Measurements from ENCODE around the gene NEUROD4.

NEUROD4 gene

DNA sequence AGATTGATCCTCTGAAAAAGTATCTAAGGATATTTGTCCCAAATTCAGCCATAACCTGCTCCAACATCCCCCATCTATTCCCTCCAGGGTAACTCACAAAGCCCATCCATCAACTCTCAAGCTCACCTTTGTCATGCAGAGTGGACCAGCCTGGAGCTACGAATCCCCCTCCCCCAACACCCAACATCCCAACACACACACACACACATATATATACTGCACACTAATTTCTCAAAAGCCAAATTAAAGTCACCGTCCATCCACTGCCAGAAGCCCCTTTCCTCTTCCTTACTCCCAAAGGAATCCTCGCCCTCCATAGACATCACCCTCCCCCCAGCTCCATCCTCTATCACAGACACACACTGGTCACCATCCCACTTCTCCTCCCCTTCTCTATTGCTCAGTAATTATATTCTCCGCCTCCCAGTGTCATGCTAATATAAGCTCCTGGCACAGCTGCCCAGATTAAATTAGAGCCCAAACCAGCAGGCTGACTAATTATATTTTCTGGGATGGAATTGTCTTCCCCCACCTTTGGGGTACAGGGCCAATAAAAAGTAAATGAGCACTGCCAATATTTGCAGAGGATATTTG lies 21.7 kb upstream of the NEUROD4 start:
- DNase-seq (ENCODE audit: low read depth in 2 of 2): no peak

DNA sequence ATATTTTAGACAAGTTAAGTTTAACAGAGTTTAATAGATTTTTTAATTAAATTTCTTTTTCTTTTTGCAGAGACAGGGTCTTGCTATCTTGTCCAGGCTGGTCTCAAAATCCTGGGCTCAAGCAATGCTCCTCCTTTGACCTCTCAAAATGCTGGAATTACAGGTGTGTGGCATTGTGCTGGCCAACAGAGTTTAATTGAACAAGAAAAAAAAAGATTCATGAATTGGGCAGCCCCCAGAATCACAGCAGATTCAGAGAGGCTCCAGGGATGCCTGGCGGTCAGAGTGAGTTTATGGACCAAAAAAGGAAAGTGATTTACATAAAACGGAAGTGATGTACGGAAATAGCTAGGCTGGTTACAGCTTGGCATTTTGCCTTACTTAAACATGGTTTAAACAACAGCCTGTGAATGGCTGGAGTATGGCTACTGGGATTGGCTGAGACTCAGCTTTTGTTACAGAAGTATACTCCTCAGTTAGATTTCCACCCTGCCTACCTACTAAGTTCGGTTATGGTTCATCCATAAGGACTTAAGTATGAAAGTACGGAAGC lies 20.7 kb upstream of the NEUROD4 start:
- DNase-seq (ENCODE audit: low read depth in 2 of 2): no peak

DNA sequence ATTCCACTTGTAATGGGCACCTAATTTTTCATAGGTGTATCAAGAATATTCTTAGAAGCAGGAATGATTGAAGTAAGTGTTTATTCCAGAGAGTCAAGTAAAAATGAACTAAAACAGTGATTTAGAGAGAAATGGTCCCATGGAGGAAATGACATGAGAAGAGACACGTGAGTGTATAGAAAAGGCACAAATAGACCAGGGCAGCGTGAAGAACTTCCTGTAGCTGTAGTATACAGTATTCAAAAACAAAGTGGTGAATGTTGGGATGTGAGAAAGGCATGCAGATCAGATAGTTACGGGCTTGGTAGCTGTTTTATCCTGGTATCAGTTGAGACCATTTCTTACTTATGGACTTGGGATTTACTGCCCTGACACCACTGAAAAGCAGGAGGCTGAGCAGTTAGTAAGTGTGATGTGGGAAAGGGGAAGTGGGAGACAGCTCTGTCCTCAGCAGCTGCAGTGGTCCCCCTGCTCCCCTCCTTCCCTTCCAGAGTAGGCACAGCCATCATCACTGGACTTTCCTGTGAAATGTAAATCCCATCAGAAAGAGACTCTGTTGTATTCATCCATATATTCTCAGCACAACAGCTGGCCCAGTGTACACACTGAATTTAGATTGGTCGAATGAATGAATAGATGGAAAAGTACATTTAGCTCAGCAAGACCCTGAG lies 18.4 kb upstream of the NEUROD4 start:
- DNase-seq (ENCODE audit: low read depth in 2 of 2): no peak

DNA sequence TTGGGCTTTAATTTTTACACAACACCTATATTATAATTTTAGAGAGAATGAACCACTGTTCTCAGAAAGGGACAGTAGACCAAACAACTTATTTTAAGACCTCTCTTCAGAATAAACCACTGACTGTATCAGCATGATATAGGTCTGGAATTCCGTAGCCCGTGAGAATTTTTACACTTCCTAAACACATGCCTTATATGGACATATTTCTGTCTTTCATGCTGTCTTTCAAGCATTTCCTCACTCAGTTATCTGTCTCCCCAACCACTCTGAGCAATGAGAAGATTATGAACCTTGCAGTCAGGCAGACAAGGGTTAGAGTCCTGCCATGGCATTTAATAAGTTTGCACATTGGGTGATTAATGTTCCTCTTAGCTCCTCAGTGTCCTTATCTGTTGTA lies 17.4 kb upstream of the NEUROD4 start:
- DNase-seq (ENCODE audit: low read depth in 2 of 2): no peak

DNA sequence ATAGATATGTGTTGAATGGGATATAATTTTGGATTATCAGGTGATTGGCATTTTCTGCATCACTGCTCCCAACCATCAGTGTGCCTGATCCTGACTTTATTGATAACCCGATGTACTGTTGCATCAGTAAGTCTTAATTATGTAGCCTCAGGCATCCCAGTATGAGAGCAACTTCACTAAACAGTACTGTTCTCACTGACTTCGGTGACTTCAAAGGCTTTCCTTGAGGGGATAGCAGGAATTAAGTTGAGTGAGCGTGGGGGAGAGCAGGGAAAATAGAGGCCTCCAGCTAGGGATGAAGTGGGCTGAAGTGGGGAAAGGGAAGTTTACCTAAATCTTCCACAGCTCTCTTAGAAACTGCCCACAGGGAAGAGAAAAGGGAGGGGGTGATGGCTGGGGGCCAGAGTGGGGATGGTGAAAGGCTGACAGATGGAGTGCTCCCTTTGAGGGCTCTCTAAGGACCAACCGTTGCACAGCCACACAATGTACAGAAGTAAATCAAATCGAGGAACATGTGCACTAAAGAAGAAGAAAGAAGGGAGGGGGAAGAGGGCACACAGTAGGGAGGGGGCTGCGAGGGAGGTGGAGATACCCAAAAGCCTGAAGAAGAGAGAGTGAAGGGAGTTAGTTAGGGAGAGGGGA lies 10.7 kb upstream of the NEUROD4 start:
- no peak for DNase-seq (ENCODE audit: low read depth in 2 of 2)

DNA sequence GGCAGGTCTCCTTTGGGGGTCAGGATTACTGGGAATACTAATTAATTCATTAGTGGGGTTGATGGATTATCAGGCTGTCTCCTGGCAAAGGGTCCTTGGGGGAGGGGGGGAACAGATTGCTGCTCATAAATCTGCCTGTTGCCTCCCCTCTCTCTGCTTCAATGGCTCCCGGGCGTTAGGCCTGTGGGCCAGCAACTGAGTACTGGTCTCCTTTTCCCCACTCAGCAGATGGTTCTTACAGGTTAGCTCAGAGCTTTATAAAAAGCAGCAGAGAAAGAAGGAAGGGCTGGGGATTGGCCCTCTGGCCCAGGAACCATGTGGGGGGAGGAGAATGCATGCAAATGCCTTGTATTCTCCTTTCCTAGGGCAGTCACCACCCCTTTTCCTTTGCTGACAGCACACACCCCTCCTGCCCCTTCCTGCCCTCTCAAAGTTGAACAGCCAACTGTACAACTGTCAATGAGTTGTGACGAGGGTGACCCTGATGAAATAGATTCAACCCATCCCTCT lies 2.3 kb upstream of the NEUROD4 start:
- no peak for DNase-seq (ENCODE audit: low read depth in 2 of 2)

DNA sequence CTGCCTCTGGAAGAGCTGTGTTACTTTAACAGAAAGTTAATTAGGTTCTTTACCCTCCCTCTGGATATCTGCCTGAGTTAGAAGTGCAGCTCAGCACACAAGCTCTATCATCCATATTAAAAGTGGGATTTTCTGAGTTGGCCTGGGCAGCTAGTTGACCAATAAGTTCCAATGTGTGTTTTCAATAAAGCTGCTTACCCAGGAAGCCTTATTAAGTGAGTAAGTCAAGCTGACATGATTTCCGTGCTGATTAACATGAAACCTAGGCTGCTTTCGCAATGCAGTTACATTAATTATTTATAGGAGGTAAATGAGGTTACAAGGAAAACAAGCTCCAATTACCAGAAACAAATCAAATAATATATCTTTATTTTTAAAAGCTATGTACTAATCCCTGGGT lies 4.8 kb downstream of the NEUROD4 start:
- DNase-seq (ENCODE audit: low read depth in 2 of 2): no peak

DNA sequence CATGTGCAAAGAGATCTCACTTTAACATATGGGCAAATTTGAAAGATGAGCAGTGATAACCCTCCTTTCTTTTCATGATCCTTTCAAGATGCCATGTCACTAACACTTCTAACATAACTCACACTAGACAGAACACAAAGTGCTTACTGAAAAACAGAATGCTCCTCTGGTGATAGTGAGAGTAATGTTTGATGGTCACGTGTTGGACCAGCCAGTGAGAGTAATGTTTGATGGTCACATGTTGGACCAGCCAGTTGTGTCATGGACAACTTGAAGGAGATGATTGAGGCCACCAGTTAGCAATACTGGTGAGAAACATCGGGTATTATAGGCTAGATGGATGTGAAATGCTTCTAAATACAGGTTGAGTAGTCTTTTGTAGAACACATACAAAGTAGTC lies 5.7 kb downstream of the NEUROD4 start:
- DNase-seq (ENCODE audit: low read depth in 2 of 2): no peak

DNA sequence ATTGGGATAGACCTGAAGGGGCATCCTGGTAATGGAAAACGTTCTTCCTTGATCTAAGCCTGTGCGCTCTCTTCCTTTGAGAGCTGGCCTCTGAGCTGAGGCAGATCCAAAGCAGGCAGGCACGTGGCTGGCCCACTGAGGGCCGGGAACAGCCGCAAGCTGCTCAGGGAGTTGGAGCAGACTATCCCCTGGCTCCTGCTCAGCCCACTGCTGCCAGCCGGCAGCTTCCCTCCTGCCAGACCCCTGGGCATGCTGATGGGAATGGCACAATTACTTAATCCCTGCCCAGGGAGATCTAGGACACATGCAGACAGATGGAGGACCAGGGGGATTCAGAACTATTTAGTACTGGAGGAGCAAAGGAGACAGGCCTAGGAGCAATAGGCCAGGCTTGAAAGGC lies 14.4 kb downstream of the NEUROD4 start:
- DNase-seq (ENCODE audit: low read depth in 2 of 2): no peak

DNA sequence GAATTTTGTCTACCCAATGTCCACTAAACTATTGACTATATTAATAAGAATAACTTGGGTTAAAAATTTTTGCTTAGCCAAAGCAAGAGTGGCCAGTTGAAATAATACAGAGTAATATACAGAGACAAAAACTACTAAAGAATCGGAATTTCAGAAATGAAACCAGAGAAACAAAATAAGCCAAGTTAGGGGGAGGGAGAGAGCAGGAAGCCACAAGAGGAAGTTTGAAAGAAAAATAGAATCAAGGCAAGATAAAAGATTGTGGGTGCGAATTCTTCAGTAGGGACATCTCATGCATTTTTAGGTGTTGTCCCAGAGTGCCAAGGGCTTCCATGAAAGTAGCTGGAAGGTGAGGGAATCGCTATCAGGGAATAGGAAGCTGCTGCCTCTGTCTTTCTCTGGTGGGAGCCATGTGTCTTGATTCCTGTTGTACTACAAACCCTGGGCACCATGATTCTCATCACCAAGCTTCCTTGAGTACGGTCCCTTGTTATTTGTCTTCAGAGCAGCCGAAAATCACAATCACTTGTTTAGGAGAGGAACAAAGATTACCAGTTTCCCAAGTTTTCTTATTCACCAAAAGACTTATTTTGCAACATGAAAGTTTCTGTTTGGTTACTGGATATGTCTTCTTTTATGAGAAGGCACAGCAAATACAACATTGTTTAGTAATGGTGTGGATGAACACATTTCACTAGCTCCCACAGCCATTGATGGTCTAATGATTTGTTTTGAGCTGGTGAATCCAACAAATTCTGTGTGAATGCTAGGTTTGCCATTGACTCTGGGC lies 16.7 kb downstream of the NEUROD4 start:
- DNase-seq (ENCODE audit: low read depth in 2 of 2): no peak

DNA sequence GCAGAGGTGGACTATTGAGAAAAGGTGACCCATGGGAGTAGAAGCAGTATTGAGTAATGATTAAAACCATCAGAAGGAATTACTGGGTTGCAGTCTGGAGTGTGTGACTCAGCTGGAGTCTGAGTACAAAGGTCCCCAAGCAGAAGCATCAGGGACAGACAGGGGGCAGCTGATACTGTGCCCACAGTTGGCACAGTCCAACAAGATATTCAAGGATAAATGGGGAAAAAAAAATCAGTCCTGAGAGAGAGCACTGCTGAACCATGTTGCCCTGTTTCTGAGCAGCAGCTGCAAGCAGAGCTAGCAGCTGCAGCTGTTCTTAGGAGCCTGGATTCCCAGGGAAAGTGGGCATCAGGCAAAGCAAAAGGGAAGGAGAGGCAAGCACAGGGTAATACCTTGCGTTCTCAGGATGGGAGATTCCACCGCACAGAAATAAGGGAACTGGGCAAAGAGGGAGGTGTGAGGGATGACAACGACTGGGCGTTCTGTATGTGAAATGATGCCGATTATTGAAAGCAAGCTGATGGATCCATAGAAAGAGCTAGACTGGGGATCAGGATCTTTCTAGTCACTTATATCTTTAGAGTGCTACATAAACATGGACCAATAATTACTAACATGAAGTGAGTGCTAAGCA lies 17.7 kb downstream of the NEUROD4 start:
- DNase-seq (ENCODE audit: low read depth in 2 of 2): no peak

DNA sequence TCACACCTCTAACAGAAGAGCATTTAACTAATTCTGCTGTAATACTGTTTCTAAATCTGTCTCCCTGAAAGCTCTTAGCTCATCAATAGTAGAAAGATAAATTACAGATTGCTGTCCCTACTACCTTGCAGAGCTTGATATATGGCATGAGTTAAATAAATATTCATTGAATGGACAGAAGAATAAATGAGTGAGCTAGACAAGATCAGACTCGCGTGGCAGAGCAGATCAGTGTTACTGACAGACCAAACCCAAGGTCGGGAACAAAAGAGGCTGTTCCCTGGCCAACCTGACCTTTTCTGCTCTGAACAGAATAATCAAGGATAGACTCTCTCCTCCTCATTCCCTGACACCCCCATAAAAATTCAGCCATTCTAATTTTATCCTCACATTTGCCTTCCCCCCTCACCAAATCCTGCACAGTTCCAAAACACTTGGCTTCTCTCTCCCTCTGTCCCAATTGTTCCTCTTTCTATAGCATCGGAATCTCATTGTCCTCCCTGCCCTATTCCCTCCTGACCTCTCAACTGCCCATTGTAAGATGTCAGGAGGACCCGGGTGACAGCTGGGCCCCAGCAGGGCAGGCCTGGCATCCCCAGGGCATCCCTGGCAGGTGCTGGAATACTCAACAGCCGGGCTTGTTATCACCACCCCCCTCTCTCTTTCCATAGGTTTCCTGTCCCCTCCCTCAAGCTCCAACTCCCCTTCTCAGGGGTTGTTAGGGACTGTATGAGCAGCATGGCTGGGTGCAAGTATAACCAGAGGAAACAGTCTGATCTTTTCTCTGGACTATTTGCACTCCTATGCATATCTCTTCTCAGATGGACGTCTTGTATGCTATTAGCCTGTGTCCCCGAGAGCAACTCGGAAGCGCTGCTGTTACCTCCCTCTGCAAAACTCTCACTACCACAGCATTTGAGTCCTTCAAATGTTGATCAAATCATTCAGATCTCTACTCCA lies 19.9 kb downstream of the NEUROD4 start:
- no peak for DNase-seq (ENCODE audit: low read depth in 2 of 2)

DNA sequence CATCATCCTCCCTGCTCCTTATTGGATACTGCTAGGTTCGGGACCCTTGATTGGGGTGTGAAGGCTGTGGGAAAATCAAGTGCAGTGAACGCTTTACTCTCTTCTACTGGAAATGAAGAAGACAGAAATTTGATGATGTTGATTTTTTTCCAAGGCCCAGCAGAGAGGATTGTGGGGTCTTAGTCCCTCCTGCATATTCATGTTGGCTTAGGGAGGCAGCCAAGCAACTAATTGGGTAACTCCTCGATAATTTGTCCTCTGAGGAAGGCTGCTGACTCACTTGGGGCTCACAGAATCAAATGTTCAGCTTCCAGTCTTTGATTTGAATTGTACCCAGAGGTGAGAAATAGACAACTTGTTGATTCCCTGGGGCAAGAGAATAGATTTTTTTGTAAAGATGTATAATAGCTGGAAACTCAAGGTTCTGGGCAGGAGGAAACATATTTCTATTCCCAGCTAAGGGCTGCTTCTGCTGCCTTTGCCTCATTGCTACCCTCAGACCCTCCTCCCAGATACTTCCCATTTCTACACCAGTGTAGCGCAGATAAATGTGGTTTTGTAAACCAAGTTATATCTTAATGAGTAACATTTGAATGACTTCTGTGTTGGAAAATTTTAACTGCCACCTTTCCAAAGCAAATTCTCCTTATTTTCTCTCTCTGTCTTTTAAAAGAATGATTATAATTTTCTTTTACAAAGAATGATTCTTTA lies 21.7 kb downstream of the NEUROD4 start:
- DNase-seq (ENCODE audit: low read depth in 2 of 2): no peak

DNA sequence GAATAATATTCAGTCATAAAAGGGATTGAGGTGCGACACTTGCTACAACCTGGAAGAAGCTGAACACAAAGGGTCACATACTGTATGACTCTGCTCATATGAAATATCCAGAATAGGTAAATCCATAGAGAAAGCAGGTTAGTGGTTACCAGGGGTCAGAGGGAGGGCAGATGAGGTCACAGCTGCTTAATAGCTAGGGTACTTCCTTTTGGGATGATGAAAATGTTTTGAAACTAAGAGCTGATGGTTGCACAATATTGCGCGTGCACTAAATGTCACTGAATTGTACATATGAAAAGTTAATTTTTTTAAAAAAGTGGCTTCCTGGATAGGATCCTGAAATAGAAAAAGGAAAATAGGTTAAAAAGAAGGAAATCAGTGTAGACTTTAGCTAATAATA lies 23.8 kb downstream of the NEUROD4 start:
- DNase-seq (ENCODE audit: low read depth in 2 of 2): no peak

DNA sequence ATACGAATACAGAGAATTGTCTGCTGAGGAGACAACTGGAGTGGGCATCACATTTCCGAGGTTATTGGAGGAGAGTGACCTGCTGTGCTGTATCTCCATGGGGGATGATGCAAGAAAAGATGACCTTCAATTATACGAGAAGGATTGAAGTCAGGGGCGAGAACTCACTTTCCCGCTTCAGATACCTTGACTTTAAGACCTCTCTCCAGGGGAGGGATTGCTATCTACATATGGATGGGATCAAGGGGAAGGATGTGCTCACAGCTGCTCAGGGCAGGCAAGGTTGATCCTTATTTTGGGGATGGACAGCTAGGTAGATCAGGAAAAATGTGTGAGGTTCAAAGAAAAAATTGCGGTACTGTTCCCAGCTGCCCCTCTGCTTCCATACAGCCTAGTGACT lies 24.4 kb downstream of the NEUROD4 start:
- no peak for DNase-seq (ENCODE audit: low read depth in 2 of 2)

DNA sequence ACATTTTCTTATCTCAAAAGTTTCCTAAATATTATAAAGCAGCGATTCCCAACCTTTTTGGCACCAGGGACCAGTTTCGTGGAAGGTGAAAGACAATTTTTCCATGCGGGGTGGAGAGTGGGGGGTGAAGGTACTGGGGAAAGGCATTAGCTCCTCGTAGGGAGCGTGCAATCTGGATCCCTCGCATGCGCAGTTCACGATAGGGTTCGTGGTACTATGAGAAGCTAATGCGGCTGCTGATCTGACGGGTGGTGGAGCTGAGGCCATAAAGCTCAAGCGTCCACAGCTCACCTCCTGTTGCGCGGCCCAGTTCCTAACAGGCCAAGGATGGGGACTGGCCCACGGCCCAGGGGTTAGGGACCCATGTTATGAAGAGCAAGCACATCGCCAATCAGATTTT lies 29.9 kb downstream of the NEUROD4 start:
- no peak for DNase-seq (ENCODE audit: low read depth in 2 of 2)

DNA sequence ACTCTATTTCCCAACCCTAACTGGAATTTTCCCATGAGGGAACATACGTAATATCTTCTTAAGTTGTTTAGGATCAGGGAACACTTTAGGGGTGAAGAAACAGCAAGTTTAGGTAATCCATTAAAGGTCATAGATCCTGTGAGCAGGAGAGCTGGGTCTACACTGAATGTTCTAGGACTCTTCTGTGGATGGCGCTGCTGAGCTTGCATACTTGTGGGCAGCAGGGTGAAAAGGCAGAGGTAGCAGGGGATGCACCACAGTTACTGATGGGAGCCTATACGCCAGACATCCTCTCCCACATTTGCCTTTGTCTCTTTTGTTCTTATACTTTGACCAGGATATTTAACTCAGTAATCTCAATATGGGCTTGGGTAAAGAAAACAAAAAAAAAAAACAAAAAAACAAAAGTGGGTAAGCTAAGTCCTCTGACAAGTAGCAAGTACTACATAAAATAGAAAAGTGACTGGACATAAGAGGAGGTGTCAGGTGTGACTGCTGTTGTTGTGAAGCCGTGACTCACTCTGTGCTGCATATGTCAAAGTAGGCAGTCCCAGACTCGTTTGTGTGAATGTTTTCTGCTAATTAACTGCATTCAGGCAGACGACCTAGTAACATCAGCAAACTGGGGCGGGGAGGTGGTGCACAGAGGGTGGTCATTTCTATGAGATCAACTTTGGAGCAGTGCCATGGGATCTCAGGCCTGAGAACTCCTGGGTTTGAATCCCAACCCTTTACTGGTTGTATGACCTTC lies 31.6 kb downstream of the NEUROD4 start:
- DNase-seq (ENCODE audit: low read depth in 2 of 2): no peak

DNA sequence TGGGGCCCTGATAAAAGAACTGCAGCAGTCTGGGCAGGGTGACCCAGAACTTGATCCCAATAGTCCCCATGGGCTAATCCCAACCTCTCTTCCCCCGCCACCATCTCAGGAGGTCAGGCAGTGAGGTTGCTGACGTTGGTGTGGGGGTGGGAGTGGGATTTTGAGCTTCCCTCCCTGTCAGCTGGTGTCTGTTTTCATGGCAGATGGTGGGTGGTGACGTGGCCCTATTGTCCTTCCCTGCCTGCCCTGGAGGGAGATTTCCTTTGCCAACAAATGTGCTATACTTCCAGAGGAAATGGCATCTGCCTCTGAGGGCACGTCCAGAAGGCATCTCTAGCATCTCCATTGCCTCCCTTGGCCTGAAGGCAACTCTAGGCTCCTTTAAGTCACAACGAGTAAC lies 37.7 kb downstream of the NEUROD4 start:
- DNase-seq (ENCODE audit: low read depth in 2 of 2): no peak

DNA sequence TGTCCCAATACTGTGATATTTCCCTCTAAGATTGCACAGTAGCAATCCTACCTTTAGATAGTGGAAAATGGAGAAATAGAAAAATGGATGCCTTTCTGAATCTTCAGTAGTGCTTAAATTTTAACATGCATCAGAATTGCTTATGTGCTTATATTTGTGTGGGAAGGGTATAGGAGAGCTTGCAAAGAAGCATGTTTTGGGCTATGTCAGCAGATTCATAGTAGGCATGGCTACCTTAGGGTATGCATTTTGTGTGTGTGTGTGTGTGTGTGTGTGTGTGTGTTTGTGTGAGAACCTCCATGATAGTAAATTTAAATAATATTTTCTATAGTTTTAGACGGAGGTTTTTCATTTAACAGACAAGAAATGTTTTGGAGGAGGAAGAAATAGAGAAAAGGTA lies 38.3 kb downstream of the NEUROD4 start:
- DNase-seq (ENCODE audit: low read depth in 2 of 2): no peak

Data from stimulated activated CD8-positive, alpha-beta memory T cell treated with anti-CD3 and anti-CD28 coated beads, Interleukin-2, amount 100 ng/mL, for 48 hours (primary cell).